Natural killer cell (primary cell): ENCODE results near the gene ZDHHC17. TPM values are rescaled to one million over a fixed set of nuclear protein-coding genes. Genes with fewer than 3 reads are reported as not detected.

ENCODE experiments used
- ATAC-seq, 3 donors: fragments of 150-1000 bp in 2 of 3; fragments of 200-7000 bp in 1 of 3; cut with Tn5 transposase; 1 replicate in 1 of 3; 2 replicates in 2 of 3; pipeline ENCODE4 v1.10.0; 2021; ENCODE audit warnings: mild to moderate bottlenecking in 2 of 3, moderate library complexity in 2 of 3
- DNase-seq, 2 donors: peaks; one replicate each; pipeline versions ENCODE4 v3.0.0 to v3.0.0-alpha.2; 2013 to 2021; ENCODE audit warnings: mixed read lengths in 1 of 2
- H3K27ac ChIP-seq: one replicate; pipeline ENCODE4 v1.5.1; 2013; ENCODE audit warnings: mild to moderate bottlenecking, low read length
- H3K27me3 ChIP-seq: one replicate; pipeline ENCODE4 v1.6.1; 2013; ENCODE audit warnings: low read length; ENCODE audit not compliant: control insufficient read depth, insufficient read depth
- H3K36me3 ChIP-seq: one replicate; pipeline ENCODE4 v1.6.1; 2013; ENCODE audit warnings: low read length; ENCODE audit not compliant: control insufficient read depth, insufficient read depth
- H3K4me1 ChIP-seq: one replicate; pipeline ENCODE4 v1.6.1; 2013; ENCODE audit warnings: low read length; ENCODE audit not compliant: control insufficient read depth, insufficient read depth
- H3K4me3 ChIP-seq: one replicate; pipeline ENCODE4 v1.5.1; 2013; ENCODE audit warnings: low read length
- H3K9me3 ChIP-seq: one replicate; pipeline ENCODE4 v1.6.1; 2013; ENCODE audit warnings: low read length; ENCODE audit not compliant: control insufficient read depth, insufficient read depth
- H3K27ac Mint-ChIP-seq, 2 donors: one replicate each; pipeline ENCODE4 v1.8.0; 2022; ENCODE audit warnings: mild to moderate bottlenecking in 2 of 2, mixed read lengths in 2 of 2, moderate library complexity in 1 of 2
- H3K27me3 Mint-ChIP-seq, 2 donors: one replicate each; pipeline ENCODE4 v1.8.0; 2022; ENCODE audit warnings: low read depth in 2 of 2, mixed read lengths in 2 of 2
- H3K36me3 Mint-ChIP-seq: one replicate; pipeline ENCODE4 v1.8.0; 2022; ENCODE audit warnings: mixed read lengths
- H3K4me1 Mint-ChIP-seq, 2 donors: one replicate each; pipeline ENCODE4 v1.8.0; 2022; ENCODE audit warnings: mixed read lengths in 2 of 2
- H3K4me3 Mint-ChIP-seq: one replicate; pipeline ENCODE4 v1.8.0; 2022; ENCODE audit warnings: mild to moderate bottlenecking, moderate library complexity, mixed read lengths
- H3K9me3 Mint-ChIP-seq, 2 donors: one replicate each; pipeline ENCODE4 v1.8.0; 2022; ENCODE audit warnings: mixed read lengths in 2 of 2
- CTCF ChIP-seq: fragments of 200-600 bp; IDR thresholded peaks from one replicate; pipeline ENCODE4 v1.8.0; 2022; ENCODE audit warnings: antibody characterized with exemption
- WGBS: methylation state at CpG from one replicate; pipeline ENCODE4 v1.1.7; 2013; ENCODE audit warnings: missing lambda C conversion rate; ENCODE audit not compliant: insufficient coverage; 5-methylcytosine and 5-hydroxymethylcytosine counted together
- intact Hi-C: fragments of 100-400 bp; cut with micrococcal nuclease; formaldehyde crosslinking; loops from one replicate; pipeline ENCODE4 v1.14.2; 2022
- total RNA-seq, 4 donors: library from RNA; stranded (reverse); fragments of 120-200 nt in 1 of 4; gene quantifications; one replicate each; pipeline versions ENCODE4 v1.2.3 to v1.2.4, GENCODE V29; 2013 to 2022

The ZDHHC17 gene
- total RNA-seq, 3 donors from 2014 or later (not counting 1 experiment from before 2014, with no cell fraction given) = 55.2 to 63.9 (median 58.4) TPM

GRCh38 chr12:76890151-76891143 lies 126.5 kb downstream of the ZDHHC17 start:
- ATAC-seq (no peak), DNase-seq (no peak)
- H3K4me1 ChIP-seq = no peaks in the 10 kb centered on the region
- no peak overlapping the region for H3K4me3 Mint-ChIP-seq
- WGBS = 68% methylated on average over 5 of the region's 8 CpGs
- H3K9me3 ChIP-seq = no peaks in the 10 kb centered on the region
- no peak overlapping the region for H3K27ac ChIP-seq
- H3K4me3 ChIP-seq = no peak overlapping the region
- H3K36me3 ChIP-seq = no peaks in the 10 kb centered on the region
- H3K27me3 ChIP-seq = peaks cover 3% of the 10 kb centered on the region
- no peaks in the 10 kb centered on the region for H3K4me1 Mint-ChIP-seq
- H3K36me3 Mint-ChIP-seq = no peaks in the 10 kb centered on the region
- no peaks in the 10 kb centered on the region for H3K9me3 Mint-ChIP-seq
- intact Hi-C loops = no loop called here
- no peak overlapping the region for H3K27ac Mint-ChIP-seq
- TF ChIP-seq CTCF = no peak
- H3K27me3 Mint-ChIP-seq = peaks cover 13 to 23% of the 10 kb centered on the region in 2 donors

GRCh38 chr12:76891609-76892008 lies 127.7 kb downstream of the ZDHHC17 start:
- no peaks in the 10 kb centered on the region for H3K4me1 Mint-ChIP-seq
- no peaks in the 10 kb centered on the region for H3K36me3 Mint-ChIP-seq
- H3K27ac Mint-ChIP-seq = no peak overlapping the region
- WGBS = 87% methylated on average over 3 of the region's 3 CpGs
- Histone ChIP-seq H3K27me3 (peaks cover 3% of the 10 kb centered on the region), H3K27ac (no peak overlapping the region), H3K9me3 (no peaks in the 10 kb centered on the region), H3K36me3 (no peaks in the 10 kb centered on the region), H3K4me3 (no peak overlapping the region), H3K4me1 (no peaks in the 10 kb centered on the region)
- H3K27me3 Mint-ChIP-seq = peaks cover 11 to 23% of the 10 kb centered on the region in 2 donors
- no peak for ATAC-seq
- TF ChIP-seq CTCF = no peak
- intact Hi-C loops = no loop called here
- no peak overlapping the region for H3K4me3 Mint-ChIP-seq
- no peak for DNase-seq
- H3K9me3 Mint-ChIP-seq = no peaks in the 10 kb centered on the region

GRCh38 chr12:76895796-76896195 lies 131.9 kb downstream of the ZDHHC17 start:
- ATAC-seq (no peak), DNase-seq (no peak)
- no peak overlapping the region for H3K4me3 Mint-ChIP-seq
- 91% methylated on average over 5 of the region's 5 CpGs for WGBS
- H3K36me3 Mint-ChIP-seq = no peaks in the 10 kb centered on the region
- Histone ChIP-seq H3K9me3 (no peaks in the 10 kb centered on the region), H3K4me1 (no peaks in the 10 kb centered on the region), H3K4me3 (no peak overlapping the region), H3K27me3 (peaks cover 3% of the 10 kb centered on the region), H3K27ac (no peak overlapping the region), H3K36me3 (no peaks in the 10 kb centered on the region)
- no peaks in the 10 kb centered on the region for H3K4me1 Mint-ChIP-seq
- H3K9me3 Mint-ChIP-seq = no peaks in the 10 kb centered on the region
- no peak overlapping the region for H3K27ac Mint-ChIP-seq
- no peak for TF ChIP-seq CTCF
- peaks cover 2 to 11% of the 10 kb centered on the region in 2 donors for H3K27me3 Mint-ChIP-seq
- intact Hi-C loops = no loop called here
